Stimulated activated CD8-positive, alpha-beta memory T cell treated with anti-CD3 and anti-CD28 coated beads, Interleukin-7, amount 100 ng/mL, for 4 hours (primary cell): ENCODE data around the gene PTPRG.

Experiments used
- DNase-seq, 2 donors: peaks; one replicate each; pipeline ENCODE4 v3.0.0-alpha.2; 2020; ENCODE audit warnings: low read depth in 2 of 2

The PTPRG gene

GRCh38 chr3:62332017-62332416 is 770.6 kb downstream of the PTPRG start:
- DNase-seq = no peak

GRCh38 chr3:62332835-62333244 is 771.5 kb downstream of the PTPRG start:
- no peak for DNase-seq

GRCh38 chr3:62335196-62335595 is 773.8 kb downstream of the PTPRG start:
- no peak for DNase-seq

GRCh38 chr3:62343755-62344154 is 782.4 kb downstream of the PTPRG start:
- no peak for DNase-seq
